ENCODE results near the gene ZNF366.

The ZNF366 gene

GRCh38 chr5:72509401-72509800, 2.2 kb upstream of the ZNF366 start:
- no peak overlapping the region for H3K27ac ChIP-seq
- TF ChIP-seq CTCF (conservative IDR thresholded peaks at IDR 0.05), result no peak

GRCh38 chr5:72508241-72509170, 1.3 kb upstream of the ZNF366 start:
- TF ChIP-seq CTCF (conservative IDR thresholded peaks at IDR 0.05), result no peak
- H3K27ac ChIP-seq, result no peak overlapping the region

GRCh38 chr5:72507907-72508238, 663 bp upstream of the ZNF366 start:
- no peak for TF ChIP-seq CTCF (conservative IDR thresholded peaks at IDR 0.05)
- no peak overlapping the region for H3K27ac ChIP-seq

GRCh38 chr5:72506158-72506549, 1.1 kb downstream of the ZNF366 start:
- no peak for TF ChIP-seq CTCF (conservative IDR thresholded peaks at IDR 0.05)
- no peak overlapping the region for H3K27ac ChIP-seq

GRCh38 chr5:72505539-72506157, 1.6 kb downstream of the ZNF366 start:
- no peak overlapping the region for H3K27ac ChIP-seq

GRCh38 chr5:72505016-72505415, 2.2 kb downstream of the ZNF366 start:
- TF ChIP-seq CTCF (conservative IDR thresholded peaks at IDR 0.05), result no peak
- no peak overlapping the region for H3K27ac ChIP-seq

More at GRCh38 chr5:72505539-72506157, 1.6 kb downstream of the ZNF366 start:
- no peak for TF ChIP-seq CTCF (conservative IDR thresholded peaks at IDR 0.05)

GRCh38 chr5:72503888-72504491, 3.2 kb downstream of the ZNF366 start:
- H3K27ac ChIP-seq, result no peak overlapping the region
- no peak for TF ChIP-seq CTCF (conservative IDR thresholded peaks at IDR 0.05)
